Esophagus muscularis mucosa (tissue), 4 donors: Measurements from ENCODE around the gene NKAIN2.

Experiments used
- CTCF ChIP-seq, 3 experiments: fragments of 200-600 bp in 2 of 3; fragments of 450-650 bp in 1 of 3; sonication (generic) in 2 of 3; IDR thresholded peaks; one replicate each; pipeline ENCODE4 v1.5.1; 2017 to 2019; ENCODE audit warnings: antibody characterized with exemption in 3 of 3, mild to moderate bottlenecking in 2 of 3, moderate library complexity in 1 of 3
- EP300 ChIP-seq: sonication (generic); formaldehyde crosslinking; IDR thresholded peaks from one replicate; pipeline ENCODE4 v1.6.1; 2017; ENCODE audit warnings: antibody characterized with exemption
- POLR2AphosphoS5 ChIP-seq, 2 donors: sonication (generic); formaldehyde crosslinking; IDR thresholded peaks; one replicate each; pipeline ENCODE4 v1.6.1; 2017; ENCODE audit warnings: antibody characterized with exemption in 2 of 2

GRCh38 chr6:124753562-124754105, 950.0 kb downstream of the NKAIN2 start:
- no peak for TF ChIP-seq EP300
- no peak for TF ChIP-seq POLR2AphosphoS5 (IDR thresholded peaks at IDR 0.05)
- TF ChIP-seq CTCF (IDR thresholded peaks at IDR 0.05), result no peak
